ENCODE data around the gene ZC3H10.

- TF ChIP-seq TARDBP (IDR thresholded peaks at IDR 0.05) (no peak), SP1 (IDR thresholded peaks at IDR 0.05) (no peak), HDGF (IDR thresholded peaks at IDR 0.05; ENCODE audit: borderline replicate concordance) (no peak), ZNF384 (IDR thresholded peaks at IDR 0.05) (no peak), PKNOX1 (IDR thresholded peaks at IDR 0.05) (no peak), FOXM1 (IDR thresholded peaks at IDR 0.05; ENCODE audit: borderline replicate concordance) (no peak), FOXK2 (IDR thresholded peaks at IDR 0.05) (no peak), BHLHE40 (IDR thresholded peaks at IDR 0.05; ENCODE audit: borderline replicate concordance) (no peak), SUZ12 (IDR thresholded peaks at IDR 0.05) (no peak), L3MBTL2 (conservative IDR thresholded peaks at IDR 0.05) (no peak), NFRKB (IDR thresholded peaks at IDR 0.05) (no peak), ELF4 (IDR thresholded peaks at IDR 0.05) (no peak)
Observed at GRCh38 chr12:56087220-56087619, 30.8 kb upstream of the ZC3H10 start.

Measured in HEK293T (cell line).